CD4-positive, CD25-positive, alpha-beta regulatory T cell (primary cell): Measurements from ENCODE around the gene SPINT2. TPM values are rescaled to one million over a fixed set of nuclear protein-coding genes. Genes with fewer than 3 reads are reported as not detected.

Source experiments
- ATAC-seq, 2 donors: fragments of 150-1000 bp; cut with Tn5 transposase; one replicate each; pipeline ENCODE4 v1.10.0; 2021; ENCODE audit warnings: low read depth in 2 of 2, moderate number of reproducible peaks in 2 of 2, moderate library complexity in 1 of 2
- DNase-seq, 3 donors: peaks; one replicate each; pipeline versions ENCODE4 v3.0.0 to v3.0.0-alpha.2; 2012 to 2022; ENCODE audit warnings: mixed read lengths in 1 of 3
- H3K27ac ChIP-seq: one replicate; pipeline ENCODE4 v1.7.0; 2013; ENCODE audit warnings: mild to moderate bottlenecking, low read length; ENCODE audit not compliant: insufficient read depth, poor library complexity, severe bottlenecking
- H3K27me3 ChIP-seq: one replicate; pipeline ENCODE4 v1.7.0; 2013; ENCODE audit warnings: low read length; ENCODE audit not compliant: control insufficient read depth, insufficient read depth
- H3K36me3 ChIP-seq: one replicate; pipeline ENCODE4 v1.7.0; 2013; ENCODE audit warnings: mild to moderate bottlenecking, low read length, moderate library complexity; ENCODE audit not compliant: control insufficient read depth, insufficient read depth
- H3K4me1 ChIP-seq: 2 replicates; pipeline ENCODE4 v1.7.0; 2013; ENCODE audit warnings: mild to moderate bottlenecking, low read length; ENCODE audit not compliant: insufficient read depth, control insufficient read depth, poor library complexity, severe bottlenecking
- H3K4me3 ChIP-seq: one replicate; pipeline ENCODE4 v1.7.0; 2013; ENCODE audit warnings: low read depth, mild to moderate bottlenecking, low read length, moderate library complexity
- H3K9me3 ChIP-seq, 2 experiments: 1 replicate in 1 of 2; 2 replicates in 1 of 2; pipeline ENCODE4 v1.7.0; 2013; ENCODE audit warnings: low read length in 2 of 2, mild to moderate bottlenecking in 1 of 2, moderate library complexity in 1 of 2; ENCODE audit not compliant: control insufficient read depth in 2 of 2
- H3K27ac Mint-ChIP-seq, 3 donors: one replicate each; pipeline ENCODE4 v1.8.0; 2020 to 2022; ENCODE audit warnings: mild to moderate bottlenecking in 3 of 3, mixed read lengths in 3 of 3, moderate library complexity in 2 of 3
- H3K27me3 Mint-ChIP-seq: one replicate; pipeline ENCODE4 v1.8.0; 2022; ENCODE audit warnings: mild to moderate bottlenecking, mixed read lengths
- H3K36me3 Mint-ChIP-seq: one replicate; pipeline ENCODE4 v1.8.0; 2020; ENCODE audit warnings: mixed read lengths
- H3K4me1 Mint-ChIP-seq, 4 donors: one replicate each; pipeline ENCODE4 v1.8.0; 2020 to 2022; ENCODE audit warnings: mixed read lengths in 4 of 4, mild to moderate bottlenecking in 1 of 4
- H3K4me3 Mint-ChIP-seq, 4 donors: one replicate each; pipeline ENCODE4 v1.8.0; 2020 to 2022; ENCODE audit warnings: mild to moderate bottlenecking in 4 of 4, mixed read lengths in 4 of 4, moderate library complexity in 3 of 4
- H3K9me3 Mint-ChIP-seq, 7 donors: one replicate each; pipeline ENCODE4 v1.8.0; 2020 to 2022; ENCODE audit warnings: mixed read lengths in 7 of 7, mild to moderate bottlenecking in 3 of 7, moderate library complexity in 2 of 7
- polyA plus RNA-seq, 4 donors: library from polyadenylated mRNA; unstranded; fragments of 300-500 nt; fragmentation: Illumina TruSeq; gene quantifications; one replicate each; pipeline ENCODE4 v1.2.3, GENCODE V29; 2021
- total RNA-seq: library from RNA; stranded (reverse); gene quantifications from one replicate; pipeline ENCODE4 v1.2.3, GENCODE V29; 2022

SPINT2 gene
- total and polyA plus RNA-seq, 5 donors from 2014 or later = 15.6 to 70.4 (median 40.0) TPM

GRCh38 chr19:38307597-38307996 lies 43.2 kb downstream of the SPINT2 start:
- DNase-seq (no peak), ATAC-seq (no peak)
- Histone ChIP-seq H3K27me3 (no peaks in the 10 kb centered on the region), H3K4me3 (no peak overlapping the region), H3K9me3 (no peaks in the 10 kb centered on the region), H3K4me1 (no peaks in the 10 kb centered on the region), H3K27ac (no peak overlapping the region), H3K36me3 (peaks cover 9% of the 10 kb centered on the region)
- no peaks in the 10 kb centered on the region for H3K27me3 Mint-ChIP-seq
- peaks cover 0 to 9% (median 2%) of the 10 kb centered on the region in 4 donors for H3K4me1 Mint-ChIP-seq
- no peak overlapping the region for H3K27ac Mint-ChIP-seq
- no peak overlapping the region for H3K4me3 Mint-ChIP-seq
- peaks cover 20% of the 10 kb centered on the region for H3K36me3 Mint-ChIP-seq
- peaks cover 0 to 1% (median 0%) of the 10 kb centered on the region in 7 donors for H3K9me3 Mint-ChIP-seq

DNA sequence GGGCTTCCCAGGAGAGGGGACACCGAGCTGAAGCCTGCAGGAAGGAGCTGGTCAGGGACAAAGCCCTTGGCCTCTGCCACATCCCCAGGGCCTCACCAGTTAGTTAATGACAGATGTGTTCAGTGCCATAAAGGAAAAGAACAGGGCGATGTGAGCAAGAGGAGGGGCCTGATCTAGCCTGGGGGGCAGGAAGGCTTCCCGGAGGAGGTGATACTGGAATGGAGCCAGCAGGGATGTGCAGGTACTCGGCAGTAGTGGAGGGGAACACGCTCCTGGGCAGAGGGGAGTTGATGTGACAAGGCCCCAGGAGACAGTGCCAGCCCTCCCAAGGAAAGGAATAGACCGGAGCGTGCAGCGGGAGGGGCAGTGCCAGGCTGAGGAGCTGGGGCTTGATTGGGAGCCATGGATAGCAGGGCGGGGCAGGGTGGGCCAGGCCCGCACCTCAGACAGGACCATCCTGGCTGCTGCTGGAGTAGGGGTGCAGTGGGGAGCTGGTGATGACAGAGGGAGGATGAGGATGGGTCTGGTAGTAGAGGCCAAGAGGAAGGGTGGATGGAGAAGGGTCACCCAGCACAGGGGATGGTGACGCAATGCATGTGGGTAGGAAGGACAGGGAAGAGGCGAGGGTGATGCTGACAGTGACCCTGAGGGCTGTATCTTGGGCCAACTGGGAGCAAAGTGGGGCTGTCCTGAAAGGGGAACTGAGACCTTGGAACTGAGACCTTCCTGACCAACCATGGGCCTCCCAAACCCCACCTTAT lies 43.8 kb downstream of the SPINT2 start:
- Mint-ChIP-seq H3K36me3 (peaks cover 20% of the 10 kb centered on the region), H3K27ac (peak overlapping the region in 1 of 3 donors; percentile 59)

GRCh38 chr19:38308926-38309614 lies 44.7 kb downstream of the SPINT2 start:
- Mint-ChIP-seq H3K4me1 (peaks cover 5 to 19% (median 8%) of the 10 kb centered on the region in 4 donors), H3K27me3 (no peaks in the 10 kb centered on the region), H3K27ac (peak overlapping the region in 1 of 3 donors; percentile 59), H3K36me3 (peaks cover 25% of the 10 kb centered on the region), H3K9me3 (peaks cover 0 to 1% (median 0%) of the 10 kb centered on the region in 7 donors), H3K4me3 (no peak overlapping the region)
- Histone ChIP-seq H3K4me3 (no peak overlapping the region), H3K4me1 (no peaks in the 10 kb centered on the region), H3K27me3 (no peaks in the 10 kb centered on the region), H3K9me3 (no peaks in the 10 kb centered on the region), H3K36me3 (peaks cover 9% of the 10 kb centered on the region), H3K27ac (no peak overlapping the region)
- DNase-seq (no peak), ATAC-seq (no peak)

More for the DNA sequence above, 43.8 kb downstream of the SPINT2 start:
- Histone ChIP-seq H3K9me3 (no peaks in the 10 kb centered on the region), H3K36me3 (peaks cover 9% of the 10 kb centered on the region), H3K4me1 (no peaks in the 10 kb centered on the region), H3K27me3 (no peaks in the 10 kb centered on the region), H3K27ac (no peak overlapping the region), H3K4me3 (no peak overlapping the region)
- Mint-ChIP-seq H3K4me1 (peaks cover 0 to 12% (median 2%) of the 10 kb centered on the region in 4 donors), H3K9me3 (peaks cover 0 to 1% (median 0%) of the 10 kb centered on the region in 7 donors), H3K4me3 (no peak overlapping the region), H3K27me3 (no peaks in the 10 kb centered on the region)
- DNase-seq = no peak
- peak in 1 of 2 donors; percentile 3 for ATAC-seq

DNA sequence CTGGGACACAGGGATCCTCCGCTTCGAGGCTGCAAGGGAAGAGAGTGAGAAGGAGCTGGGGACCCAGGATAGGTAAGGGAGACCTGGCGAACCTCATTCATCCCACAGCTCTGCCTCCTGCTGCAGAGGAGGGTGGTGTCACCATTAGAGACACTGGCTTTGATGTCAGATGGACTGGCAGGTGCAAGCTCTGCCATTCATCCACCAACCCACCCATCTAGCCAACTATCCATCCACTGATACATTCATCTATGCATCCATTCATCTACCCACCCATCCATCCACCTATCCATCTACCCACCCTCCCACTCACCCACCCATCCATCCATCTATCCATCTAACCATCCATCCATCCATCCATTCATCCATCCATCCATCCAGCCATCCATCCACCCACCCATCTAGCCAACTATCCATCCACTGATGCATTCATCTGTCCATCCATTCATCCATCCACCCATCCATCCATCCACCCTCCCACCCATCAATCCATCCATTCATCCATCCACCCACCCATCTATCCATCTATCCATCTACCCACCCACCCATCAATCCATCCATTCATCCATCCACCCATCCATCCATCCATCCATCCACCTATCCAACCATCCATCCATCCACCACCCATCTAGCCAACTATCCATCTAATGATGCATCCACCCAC lies 45.4 kb downstream of the SPINT2 start:
- Mint-ChIP-seq H3K9me3 (peaks cover 0 to 1% (median 0%) of the 10 kb centered on the region in 7 donors), H3K4me3 (no peak overlapping the region), H3K36me3 (peaks cover 25% of the 10 kb centered on the region), H3K27ac (no peak overlapping the region), H3K27me3 (no peaks in the 10 kb centered on the region), H3K4me1 (peaks cover 5 to 19% (median 8%) of the 10 kb centered on the region in 4 donors)
- DNase-seq (no peak), ATAC-seq (no peak)
- Histone ChIP-seq H3K9me3 (no peaks in the 10 kb centered on the region), H3K36me3 (peaks cover 9% of the 10 kb centered on the region), H3K4me1 (no peaks in the 10 kb centered on the region), H3K4me3 (no peak overlapping the region), H3K27ac (no peak overlapping the region), H3K27me3 (no peaks in the 10 kb centered on the region)

- Mint-ChIP-seq H3K9me3 (peaks cover 0 to 1% (median 0%) of the 10 kb centered on the region in 7 donors), H3K27me3 (no peaks in the 10 kb centered on the region), H3K36me3 (peaks cover 25% of the 10 kb centered on the region), H3K4me3 (no peak overlapping the region), H3K4me1 (peaks cover 5 to 21% (median 8%) of the 10 kb centered on the region in 4 donors), H3K27ac (no peak overlapping the region)
- Histone ChIP-seq H3K4me3 (no peak overlapping the region), H3K9me3 (no peaks in the 10 kb centered on the region), H3K36me3 (peaks cover 9% of the 10 kb centered on the region), H3K27me3 (no peaks in the 10 kb centered on the region), H3K27ac (no peak overlapping the region), H3K4me1 (peaks cover 3% of the 10 kb centered on the region)
- DNase-seq (no peak), ATAC-seq (no peak)
These were observed 45.9 kb downstream of the SPINT2 start for GRCh38 chr19:38310279-38310670.

GRCh38 chr19:38310986-38311385 lies 46.6 kb downstream of the SPINT2 start:
- no peak overlapping the region for H3K27ac Mint-ChIP-seq
- no peak for ATAC-seq
- H3K27me3 Mint-ChIP-seq = no peaks in the 10 kb centered on the region

DNA sequence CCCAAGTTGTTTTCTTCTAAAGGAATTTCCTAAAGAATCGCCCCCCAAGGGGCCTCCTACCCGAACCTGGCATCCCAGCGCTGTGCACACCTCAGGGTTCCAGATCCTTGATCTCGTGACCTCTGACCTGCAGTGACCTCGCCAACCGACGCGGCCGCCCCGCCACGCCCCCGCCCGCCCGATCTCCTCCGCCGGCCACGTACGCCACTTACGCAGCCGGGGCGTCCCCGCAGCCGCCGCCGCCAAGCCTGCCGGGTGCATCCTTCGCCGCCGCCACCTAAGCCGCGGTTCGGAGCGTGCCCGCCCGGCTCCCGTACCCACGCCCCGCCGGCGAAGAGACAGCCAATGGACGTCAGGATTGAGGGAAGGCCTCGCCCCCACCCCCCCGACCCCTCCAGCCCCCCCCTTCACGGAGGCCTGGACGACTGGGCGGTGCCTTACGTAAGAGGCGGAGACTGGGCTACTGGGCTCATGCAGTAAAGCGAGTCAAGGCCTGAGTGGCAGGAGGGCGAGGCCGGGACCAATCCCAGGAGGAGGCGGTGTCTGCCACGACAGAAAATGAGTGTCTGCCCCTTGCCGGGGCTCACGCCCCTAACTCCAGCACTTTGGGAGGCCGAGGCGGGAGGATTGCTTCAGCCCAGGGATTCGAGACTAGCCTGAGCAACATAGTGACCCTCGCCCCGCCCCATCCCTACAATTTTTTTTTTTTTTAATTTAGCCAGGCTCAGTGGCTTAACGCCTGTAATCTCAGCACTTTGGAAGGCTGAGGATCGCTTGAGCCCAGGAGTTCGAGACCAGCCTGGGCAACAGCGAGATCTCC lies 51.5 kb downstream of the SPINT2 start, which contains the start of gene YIF1B:
YIF1B (minus strand) TSS at position 291 of the 820 bp plus-strand sequence; CDS start at position 261, 30 bp downstream.
- Mint-ChIP-seq H3K4me3 (peak within 1 kb of the TSS; percentile 87 to 99 (median 94)), H3K9me3 (peaks cover 0 to 1% (median 0%) of the 10 kb centered on the region in 7 donors), H3K27ac (peak within 1 kb of the TSS; percentile 95 to 99 (median 98)), H3K36me3 (peaks cover 8% of the 10 kb centered on the region), H3K27me3 (no peaks in the 10 kb centered on the region), H3K4me1 (peaks cover 9 to 59% (median 37%) of the 10 kb centered on the region in 4 donors)
- Histone ChIP-seq H3K36me3 (no peaks in the 10 kb centered on the region), H3K9me3 (no peaks in the 10 kb centered on the region), H3K27me3 (no peaks in the 10 kb centered on the region), H3K4me1 (peaks cover 44% of the 10 kb centered on the region), H3K27ac (peak within 1 kb of the TSS; percentile 91), H3K4me3 (peak within 1 kb of the TSS; percentile 86)
- peak; percentile 92 to 98 (median 95) for DNase-seq
- ATAC-seq = peak; percentile 88 to 90

More at GRCh38 chr19:38310986-38311385, 46.6 kb downstream of the SPINT2 start:
- Histone ChIP-seq H3K4me1 (peaks cover 6% of the 10 kb centered on the region), H3K36me3 (peaks cover 9% of the 10 kb centered on the region), H3K27me3 (no peaks in the 10 kb centered on the region), H3K4me3 (no peak overlapping the region), H3K9me3 (no peaks in the 10 kb centered on the region), H3K27ac (no peak overlapping the region)
- Mint-ChIP-seq H3K4me3 (no peak overlapping the region), H3K4me1 (peaks cover 5 to 23% (median 12%) of the 10 kb centered on the region in 4 donors), H3K9me3 (peaks cover 0 to 1% (median 0%) of the 10 kb centered on the region in 7 donors), H3K36me3 (peaks cover 25% of the 10 kb centered on the region)
- no peak for DNase-seq
